H1 (cell line): Measurements from ENCODE around the gene CXorf65.

Experiments
- CTCF ChIP-seq, 3 experiments: IDR thresholded peaks; 1 replicate in 2 of 3; 2 replicates in 1 of 3; pipeline versions ENCODE4 v1.5.1 to v1.6.1; 2011; ENCODE audit warnings: low read length in 3 of 3, mild to moderate bottlenecking in 3 of 3, inconsistent platforms in 2 of 3, low read depth in 1 of 3, moderate library complexity in 1 of 3; ENCODE audit not compliant: insufficient read depth in 1 of 3; ENCODE audit errors: control extremely low read depth in 1 of 3
- GABPA ChIP-seq: IDR thresholded peaks from 2 replicates; pipeline ENCODE4 v1.6.1; 2011; ENCODE audit warnings: mild to moderate bottlenecking, low read length, moderate library complexity, borderline replicate concordance; ENCODE audit not compliant: insufficient read depth
- KDM1A ChIP-seq: fragments of 200-600, 300-600 bp; sonication (generic); IDR thresholded peaks from 2 replicates; pipeline ENCODE4 v1.7.1; 2016; ENCODE audit warnings: mild to moderate bottlenecking, low read length, borderline replicate concordance
- POLR2AphosphoS5 ChIP-seq: IDR thresholded peaks from 2 replicates; pipeline ENCODE4 v1.6.1; 2011; ENCODE audit warnings: low read depth, low read length
- SIN3A ChIP-seq, 2 experiments: IDR thresholded peaks in 1 of 2; conservative IDR thresholded peaks in 1 of 2; 2 replicates each; pipeline ENCODE4 v1.6.1; 2011 to 2012; ENCODE audit warnings: low read length in 2 of 2, improper control_type of control experiment in 1 of 2, low read depth in 1 of 2, mild to moderate bottlenecking in 1 of 2
- USF2 ChIP-seq: IDR thresholded peaks from 2 replicates; pipeline ENCODE4 v1.6.1; 2011; ENCODE audit warnings: low read length, improper control_type of control experiment
- YY1 ChIP-seq: IDR thresholded peaks from 2 replicates; pipeline ENCODE4 v1.6.1; 2011; ENCODE audit warnings: low read depth, mild to moderate bottlenecking, low read length

GRCh38 chrX:71085900-71086299 is 20.6 kb downstream of the CXorf65 start:
- no peak for TF ChIP-seq CTCF (IDR thresholded peaks at IDR 0.05; ENCODE audit: control extremely low read depth in 1 of 3, insufficient read depth in 1 of 3, low read depth in 1 of 3, low read length in 3 of 3)
- no peak for TF ChIP-seq SIN3A (conservative IDR thresholded peaks at IDR 0.05 in 1 of 2, IDR thresholded peaks at IDR 0.05 in 1 of 2; ENCODE audit: low read depth in 1 of 2, low read length in 2 of 2)
- no peak for TF ChIP-seq POLR2AphosphoS5
- TF ChIP-seq KDM1A: no peak
- TF ChIP-seq YY1: no peak
- TF ChIP-seq GABPA: no peak
- TF ChIP-seq USF2: no peak
